ELR (cell line): Measurements from ENCODE around the gene TSHZ2.

Experiments used
- DNase-seq: peaks from one replicate; pipeline ENCODE4 v3.0.0-alpha.2; 2015; ENCODE audit warnings: low read depth

TSHZ2 gene

DNA sequence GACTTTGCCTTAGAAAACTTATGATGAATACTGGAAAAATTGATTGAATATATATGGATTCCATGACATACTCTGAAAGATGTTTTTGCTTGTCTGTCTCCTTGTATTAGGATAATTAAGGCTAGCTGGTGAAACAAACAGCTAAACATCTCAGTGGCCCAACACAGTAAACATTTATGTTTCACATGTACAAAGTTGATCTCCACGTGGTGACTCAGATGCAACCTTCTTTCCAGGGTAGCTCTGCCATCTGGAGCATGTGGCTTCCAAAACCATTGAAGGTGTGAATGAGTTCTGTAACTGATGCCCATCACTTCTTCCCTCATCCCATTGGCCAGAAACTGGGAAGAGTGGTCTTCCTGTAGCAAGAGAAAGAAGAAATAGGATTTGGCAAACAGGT is 196.3 kb downstream of the TSHZ2 start:
- no peak for DNase-seq

DNA sequence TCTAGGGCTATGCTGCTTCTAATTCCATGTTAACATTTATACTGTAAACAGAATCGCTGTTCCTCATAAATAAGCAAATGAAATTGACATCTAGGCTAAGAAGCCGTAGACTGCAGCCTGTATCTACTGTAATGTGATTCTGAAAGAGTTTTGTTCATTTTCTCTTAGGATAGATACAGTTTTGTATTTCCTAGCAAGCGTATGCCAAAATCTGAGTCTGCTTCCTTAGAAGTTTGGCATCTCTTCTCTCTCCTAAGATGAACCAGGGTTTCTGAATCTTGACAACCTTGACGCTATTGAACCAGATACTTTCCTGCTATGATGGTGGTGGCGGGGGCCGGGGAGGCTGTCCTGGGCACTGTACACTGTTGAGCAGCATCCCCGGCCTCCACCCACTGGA is 198.0 kb downstream of the TSHZ2 start:
- no peak for DNase-seq

DNA sequence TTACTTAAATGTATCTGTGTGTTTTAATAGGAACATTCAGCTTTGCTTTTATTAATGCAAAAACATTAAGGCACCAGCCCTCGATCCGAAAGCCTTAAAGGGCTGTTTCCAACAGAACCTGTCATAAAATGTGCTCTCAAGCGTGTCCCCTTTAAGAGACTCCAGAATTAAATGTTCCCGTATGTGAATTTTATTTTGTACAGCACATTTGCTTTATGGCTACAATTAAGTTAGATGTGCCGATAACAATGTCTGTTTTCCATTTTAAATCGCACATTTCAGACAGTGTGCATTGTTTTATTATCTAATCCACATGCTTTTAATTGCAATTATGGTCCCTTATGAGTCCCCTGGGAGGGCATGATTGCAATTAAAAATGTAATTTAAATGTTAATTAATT is 198.9 kb downstream of the TSHZ2 start:
- no peak for DNase-seq

DNA sequence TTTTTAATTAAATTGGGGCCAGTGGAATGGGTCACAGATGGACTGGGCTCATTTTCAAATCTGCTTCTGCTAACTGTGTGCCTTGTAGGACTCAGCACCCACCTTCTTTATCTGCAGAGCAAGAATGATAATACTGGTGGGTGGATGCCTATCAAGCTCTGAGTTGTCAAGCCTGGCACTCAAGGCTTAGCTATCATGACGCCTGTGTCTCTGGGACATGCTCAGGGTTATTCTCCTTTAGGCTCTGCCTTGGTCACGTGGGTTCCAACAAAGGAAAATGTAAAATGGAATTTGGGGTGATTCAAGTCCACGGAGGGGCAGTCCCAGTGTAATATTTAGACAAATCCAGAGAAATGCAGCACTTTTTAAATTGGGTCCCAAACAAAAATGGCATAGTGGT is 202.3 kb downstream of the TSHZ2 start:
- DNase-seq = no peak

DNA sequence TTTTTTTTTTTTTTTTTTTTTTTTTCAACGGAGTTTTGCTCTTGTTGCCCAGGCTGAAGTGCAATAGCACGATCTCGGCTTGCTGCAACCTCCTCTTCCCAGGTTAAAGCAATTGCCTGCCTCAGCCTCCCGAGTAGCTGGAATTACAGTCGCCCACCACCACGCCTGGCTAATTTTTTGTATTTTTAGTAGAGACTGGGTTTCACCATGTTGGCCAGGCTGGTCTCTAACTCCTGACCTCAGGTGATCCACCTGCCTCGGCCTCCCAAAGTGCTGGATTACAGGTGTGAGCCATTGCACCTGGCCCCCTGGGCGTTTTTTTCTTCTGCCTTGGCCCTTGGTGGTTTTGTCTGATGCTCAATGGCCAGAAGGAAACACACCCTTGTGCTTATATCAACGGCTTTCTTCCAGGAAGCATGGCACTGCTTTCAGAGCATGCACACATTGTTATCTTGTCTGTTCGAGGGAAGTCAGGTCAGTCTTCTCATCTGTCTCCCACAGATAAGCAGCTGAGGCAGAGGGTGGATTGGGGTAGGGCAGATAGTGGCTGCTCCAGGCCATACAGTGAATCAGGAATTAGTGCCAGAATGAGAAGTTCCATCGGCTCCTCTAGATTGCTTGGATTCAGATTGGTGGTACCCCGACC is 203.1 kb downstream of the TSHZ2 start:
- no peak for DNase-seq

DNA sequence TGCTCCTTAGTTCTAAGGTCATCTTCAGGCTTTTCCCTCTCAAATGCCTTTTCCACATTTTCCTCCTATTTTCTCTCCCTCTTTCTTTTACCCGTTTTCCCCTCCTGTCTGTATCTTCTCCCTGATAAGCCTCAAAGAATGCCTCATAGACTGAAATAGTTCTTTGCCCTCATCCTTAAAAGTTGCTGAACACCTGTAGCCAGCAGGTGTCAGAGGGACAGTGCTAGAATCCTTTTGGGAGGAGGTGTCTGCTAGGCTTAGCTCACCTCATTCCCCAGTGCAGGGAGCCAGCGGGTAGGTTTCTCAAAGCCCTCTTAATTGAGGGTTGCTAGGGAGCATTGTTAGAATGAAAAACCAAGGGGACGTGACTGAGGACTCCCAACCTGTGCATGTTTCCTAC is 204.0 kb downstream of the TSHZ2 start:
- DNase-seq = no peak

DNA sequence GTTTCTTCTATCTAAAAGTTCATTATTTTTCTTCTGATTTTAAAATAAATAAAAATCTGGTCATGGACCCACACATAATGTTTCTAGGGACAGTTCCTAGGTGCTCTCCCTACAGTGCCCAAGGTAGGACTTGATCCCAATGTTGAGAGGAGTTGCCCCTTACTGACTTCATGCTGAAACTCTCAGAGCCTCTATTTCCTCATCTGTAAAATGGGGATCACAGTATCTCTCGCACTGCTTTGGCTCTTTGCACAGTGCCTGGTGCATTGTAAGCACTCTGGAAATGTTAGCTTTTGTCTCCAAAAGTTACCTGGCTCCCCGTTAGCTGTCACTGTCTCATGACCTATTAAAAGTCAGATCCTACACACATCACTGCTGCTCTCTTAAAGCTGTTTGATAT is 205.5 kb downstream of the TSHZ2 start:
- no peak for DNase-seq

DNA sequence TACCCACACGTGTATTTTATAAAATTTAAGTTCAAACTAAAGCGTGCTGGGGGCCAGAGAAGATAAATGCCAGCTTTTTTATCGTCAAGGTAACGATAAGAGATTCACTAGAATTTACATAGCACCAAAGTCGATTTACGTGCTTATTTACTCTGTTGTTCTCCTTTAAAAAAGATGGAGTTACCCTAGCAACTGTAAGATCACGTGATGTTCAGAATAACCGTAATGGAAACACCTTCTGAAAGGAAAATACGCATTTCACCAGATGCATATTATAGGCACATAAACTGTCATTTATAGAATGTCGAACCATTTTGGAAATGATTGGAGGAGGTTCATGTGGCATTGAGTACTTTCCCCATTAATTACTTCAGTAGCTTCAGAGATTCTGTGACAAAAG is 207.6 kb downstream of the TSHZ2 start:
- no peak for DNase-seq

DNA sequence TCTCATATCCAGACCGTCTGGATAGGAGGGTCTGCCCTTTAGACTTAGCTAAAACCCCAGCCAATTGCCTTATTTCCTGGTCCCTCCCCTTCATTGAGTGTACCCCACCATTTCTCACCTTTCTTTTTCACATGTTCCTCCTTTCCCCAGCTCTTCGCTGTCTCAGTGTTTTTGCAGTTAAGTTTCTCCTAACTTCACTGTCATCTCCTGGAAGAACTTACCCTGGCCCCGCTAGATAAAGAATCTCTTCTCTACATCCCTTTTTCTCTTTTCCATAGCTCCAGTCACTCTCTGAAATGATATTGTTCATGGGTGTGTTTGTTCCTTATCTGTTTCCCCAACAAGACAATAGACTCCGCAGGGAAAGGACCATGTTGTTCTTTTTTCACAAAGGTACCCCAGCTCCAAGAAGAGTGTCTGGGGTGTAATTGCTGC is 208.8 kb downstream of the TSHZ2 start:
- no peak for DNase-seq

DNA sequence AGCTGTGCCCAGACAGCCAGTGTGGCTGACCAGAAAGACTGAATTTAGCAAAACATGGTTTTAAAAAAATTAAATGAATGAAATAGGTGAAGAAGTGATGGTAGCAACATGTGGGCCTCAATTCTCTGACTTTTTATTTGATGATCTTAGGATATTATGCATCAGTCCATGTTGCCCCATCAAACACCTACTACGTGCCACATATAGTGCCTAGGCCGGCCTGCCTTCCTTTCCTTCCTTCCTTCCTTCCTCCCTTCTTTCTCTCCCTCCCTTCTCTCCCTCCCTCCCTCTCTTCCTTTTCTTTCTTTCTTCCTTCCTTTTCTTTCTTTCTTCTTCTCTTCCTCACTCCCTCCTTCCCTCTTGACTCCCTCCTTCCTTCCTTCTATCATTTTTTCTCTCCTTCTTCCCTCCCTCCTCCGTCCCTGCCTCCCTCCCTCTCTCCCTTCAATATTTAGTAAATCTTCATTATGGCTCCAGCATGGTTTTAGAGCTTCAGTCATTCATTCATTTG is 209.8 kb downstream of the TSHZ2 start:
- DNase-seq = no peak

DNA sequence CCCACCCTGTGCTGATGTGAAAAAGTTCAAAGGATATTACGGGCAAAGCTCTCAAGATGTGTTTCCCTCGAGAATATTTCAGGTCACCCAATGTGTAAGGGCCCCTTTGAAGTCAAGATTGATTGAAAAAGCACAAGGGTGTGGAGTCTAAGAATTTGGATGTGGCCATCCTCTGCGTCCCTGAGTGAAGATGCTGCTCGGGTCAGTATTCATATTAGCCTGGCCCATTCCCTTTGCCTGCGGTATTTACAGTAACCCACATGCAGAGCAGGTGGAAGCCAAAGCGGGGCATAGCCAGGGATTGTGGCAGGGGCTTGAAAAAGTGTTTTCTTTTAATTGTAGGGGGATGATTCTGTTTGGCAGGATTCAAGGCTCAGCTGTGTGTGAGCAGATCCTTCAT is 211.0 kb downstream of the TSHZ2 start:
- DNase-seq = no peak

DNA sequence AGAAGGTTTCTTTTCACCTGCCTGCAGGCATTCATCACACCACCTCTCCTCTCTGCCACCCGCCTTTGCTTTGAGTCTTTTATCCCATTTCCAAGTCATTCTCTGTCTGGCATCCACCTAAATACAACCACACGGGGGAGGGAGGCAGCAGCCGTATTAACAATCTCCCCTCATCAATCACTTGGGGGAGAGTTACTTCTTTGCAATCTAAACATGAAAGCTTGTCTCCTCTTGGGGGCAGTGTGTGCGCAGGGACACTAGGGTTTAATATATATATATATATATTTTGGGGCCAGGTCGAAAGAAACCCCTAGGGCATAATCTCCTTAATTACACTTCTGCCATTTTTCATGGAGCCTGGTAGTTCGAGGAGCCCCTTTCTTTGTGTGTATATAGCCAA is 214.5 kb downstream of the TSHZ2 start:
- DNase-seq = no peak

DNA sequence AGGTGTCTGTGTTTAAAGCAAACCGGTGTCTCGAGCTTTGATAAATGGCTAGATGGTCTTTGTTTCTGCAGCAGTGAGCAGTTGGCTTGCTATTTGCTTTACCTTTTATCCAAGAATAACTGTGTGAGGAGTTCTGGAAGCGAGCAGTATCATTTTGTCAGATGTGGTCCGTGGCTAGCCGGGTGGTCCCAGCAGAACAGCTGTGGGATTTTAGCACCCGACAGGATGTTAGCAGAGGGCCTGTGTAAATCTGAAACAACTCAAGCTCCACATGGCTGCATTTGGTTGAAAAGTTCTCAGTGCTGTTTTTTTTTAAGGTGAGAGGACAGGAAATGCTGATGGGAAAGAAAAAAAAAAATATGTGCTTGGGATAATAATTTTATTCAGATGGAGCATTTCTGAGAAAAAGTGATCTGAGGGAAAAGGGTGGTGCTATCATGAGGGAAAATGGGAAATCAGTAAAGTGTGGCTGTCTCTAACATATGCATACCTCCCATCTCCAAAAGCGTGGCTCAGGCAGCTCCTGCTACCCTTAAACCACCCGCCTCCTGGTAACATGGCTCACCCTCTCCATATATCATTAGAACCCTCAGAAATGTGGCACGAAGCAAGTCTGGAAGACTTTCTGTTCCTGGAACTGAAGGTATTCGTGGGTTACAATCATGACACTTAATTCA is 215.4 kb downstream of the TSHZ2 start:
- DNase-seq = no peak

DNA sequence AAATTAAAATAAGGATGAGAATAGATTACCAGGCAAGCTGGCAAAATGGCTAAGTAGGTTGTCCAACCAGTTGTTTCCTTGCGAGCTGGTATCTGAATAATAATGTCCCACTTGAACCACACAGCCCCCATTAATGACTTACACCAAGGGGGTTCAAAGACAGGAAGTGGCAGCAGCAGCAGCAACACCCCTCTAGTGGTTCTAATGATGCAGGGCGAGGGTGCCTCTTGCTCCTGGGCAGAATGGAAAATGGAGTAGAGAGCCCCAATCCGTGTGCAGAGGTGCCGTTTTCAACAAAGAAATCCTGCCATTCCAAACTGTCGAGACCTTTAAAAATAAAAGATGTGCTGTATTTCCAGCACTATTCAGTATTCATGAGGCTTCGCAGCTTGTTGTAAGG is 218.1 kb downstream of the TSHZ2 start:
- no peak for DNase-seq

DNA sequence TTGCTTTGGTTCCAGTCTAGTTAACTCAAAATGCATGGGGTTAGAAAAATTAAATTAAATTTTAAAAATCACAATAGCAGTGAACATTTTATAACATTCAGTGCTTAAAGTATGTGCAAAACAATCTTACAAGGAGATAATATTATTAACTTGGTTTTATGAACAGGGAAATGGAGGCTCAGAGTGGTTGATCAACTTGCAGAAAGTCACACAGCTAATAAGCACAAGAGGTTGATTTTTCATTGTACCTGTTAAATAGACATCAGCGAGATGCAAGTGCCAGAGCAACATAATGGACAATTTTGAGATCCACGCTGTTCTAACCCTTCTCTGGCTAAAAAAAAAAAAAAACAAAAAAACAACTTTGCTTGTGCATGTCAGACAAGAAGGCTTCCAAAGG is 219.8 kb downstream of the TSHZ2 start:
- no peak for DNase-seq

DNA sequence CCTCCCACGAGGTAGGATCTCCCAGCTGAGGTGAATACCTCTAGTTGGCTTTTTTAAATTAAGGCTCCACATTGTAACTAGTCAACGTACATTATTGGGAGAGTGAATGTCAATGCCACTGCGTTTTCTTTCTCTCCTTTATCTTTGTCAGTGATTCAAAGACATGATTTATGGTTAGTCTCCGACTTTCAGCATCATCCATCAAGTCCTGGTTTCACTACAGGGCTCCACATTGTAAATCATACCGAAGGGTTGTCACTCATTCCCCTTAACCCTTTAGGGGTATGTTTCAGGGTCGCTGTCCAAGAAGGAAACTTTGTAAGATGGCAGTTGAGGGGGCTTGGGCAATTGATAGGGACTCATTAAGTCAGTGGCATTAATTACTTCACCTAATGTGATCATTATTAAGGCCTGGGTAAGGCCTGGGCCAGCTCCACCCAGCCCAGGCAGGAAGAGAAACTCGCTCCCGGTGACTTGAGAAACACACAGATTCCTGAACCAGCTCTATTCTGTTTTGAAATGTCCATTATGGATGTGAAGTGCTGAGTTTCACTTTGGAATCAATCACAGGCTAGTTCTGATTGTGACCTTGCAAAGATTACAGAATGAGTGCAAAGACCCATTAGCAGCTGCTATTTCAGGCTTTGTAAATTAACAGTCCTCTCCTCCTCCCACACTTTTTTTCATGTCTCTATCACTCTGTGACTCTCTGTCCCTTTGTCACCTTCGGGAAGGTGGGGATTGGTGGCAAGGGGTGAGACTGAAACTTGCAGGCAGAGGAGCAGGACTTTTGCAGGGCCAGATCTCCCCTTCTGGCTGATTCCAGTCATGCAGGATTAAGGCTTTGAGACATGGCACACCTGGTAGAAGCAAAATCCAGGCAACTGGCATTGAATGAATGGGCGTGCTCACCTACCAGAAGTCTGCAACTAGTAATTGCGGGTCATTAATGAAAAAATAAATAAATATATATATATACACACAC is 222.4 kb downstream of the TSHZ2 start:
- no peak for DNase-seq

DNA sequence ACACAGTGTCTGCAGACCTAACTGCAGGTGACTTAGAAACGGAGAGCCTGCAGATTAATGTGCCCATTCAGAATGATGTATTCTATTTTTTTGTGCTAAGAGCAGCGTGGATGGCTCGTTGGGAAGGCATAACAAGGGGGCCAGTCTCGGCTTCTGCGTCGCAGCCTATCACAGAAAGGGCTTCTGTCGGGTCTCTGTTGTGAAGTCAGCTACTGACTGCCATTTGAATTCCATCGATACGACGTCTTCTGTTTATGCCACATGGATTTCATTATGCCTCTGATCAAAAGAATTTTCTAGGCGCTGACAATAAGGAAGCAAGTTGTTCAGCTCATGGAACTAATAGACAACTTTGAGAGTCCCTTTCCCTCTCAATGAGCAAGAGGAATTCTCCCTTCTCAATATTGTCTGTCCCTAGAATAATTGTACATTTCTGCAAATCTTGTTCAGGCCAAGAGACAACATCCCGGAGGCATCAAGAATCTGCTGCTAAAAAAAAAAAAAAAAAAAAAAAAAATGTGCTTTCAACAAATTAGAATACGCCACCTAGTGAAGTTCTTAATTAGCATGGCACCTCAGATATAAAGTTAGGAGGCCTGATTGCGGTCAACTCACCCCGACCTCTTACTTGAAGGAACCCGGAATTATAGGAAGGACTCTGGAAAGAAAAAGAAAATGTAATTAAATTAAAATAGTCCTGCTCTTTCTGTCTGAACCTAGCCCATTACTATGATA is 223.9 kb downstream of the TSHZ2 start:
- no peak for DNase-seq

DNA sequence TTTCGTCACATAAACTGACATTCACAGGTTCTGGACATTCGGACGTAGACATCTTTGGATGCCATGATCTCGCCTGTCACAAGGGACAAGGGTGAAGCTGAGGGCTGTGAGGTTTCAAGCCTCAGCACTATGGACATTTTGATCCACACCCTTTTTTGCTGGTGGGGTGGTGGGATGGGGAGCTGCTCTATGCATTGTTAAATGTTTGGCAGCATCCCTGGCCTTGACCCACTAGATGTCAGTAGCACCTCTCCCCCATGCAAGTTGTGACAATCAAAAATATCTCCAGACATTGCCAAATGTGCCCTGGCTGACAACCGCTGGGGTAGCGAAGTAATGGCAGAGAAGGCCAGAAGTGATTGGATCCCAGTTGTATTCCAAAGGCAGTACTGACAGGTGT is 229.4 kb downstream of the TSHZ2 start:
- DNase-seq = no peak

DNA sequence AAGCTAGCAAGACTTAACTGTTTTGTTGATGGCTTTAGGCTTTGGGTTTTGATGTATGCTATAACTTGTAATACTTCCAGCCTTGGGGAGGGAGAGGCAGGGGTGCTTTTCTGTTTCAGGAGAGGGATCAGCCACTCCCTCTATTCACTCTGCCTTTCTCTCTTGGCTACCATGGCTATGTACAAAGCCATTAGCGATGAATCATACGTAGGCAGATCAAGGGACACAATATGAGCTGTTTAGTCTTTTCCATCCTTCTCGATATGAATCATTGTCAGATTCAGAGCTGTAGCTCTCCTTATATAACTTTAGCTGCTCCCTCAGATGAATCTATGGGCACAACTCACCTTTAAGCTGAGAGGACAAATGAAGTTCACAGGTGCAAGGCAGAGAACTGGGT is 230.6 kb downstream of the TSHZ2 start:
- no peak for DNase-seq

DNA sequence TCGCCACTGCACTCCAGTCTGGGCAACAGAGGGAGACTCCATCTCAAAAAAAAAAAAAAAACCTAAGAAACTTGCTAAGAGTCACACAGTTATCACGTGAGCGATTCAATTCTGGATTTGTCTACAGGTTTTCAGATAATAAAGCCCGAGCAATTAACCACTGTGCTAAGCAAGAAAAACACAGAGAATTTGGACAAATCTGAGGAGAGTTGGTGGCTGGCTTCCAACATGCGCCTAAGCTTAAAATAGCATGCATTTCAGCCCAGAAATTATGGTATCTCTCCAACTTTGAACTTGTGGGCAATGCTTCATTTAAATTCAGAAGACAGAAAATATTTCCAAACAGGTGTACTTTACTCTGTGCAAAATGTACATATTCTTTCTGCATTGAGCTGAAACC is 232.9 kb downstream of the TSHZ2 start:
- no peak for DNase-seq

DNA sequence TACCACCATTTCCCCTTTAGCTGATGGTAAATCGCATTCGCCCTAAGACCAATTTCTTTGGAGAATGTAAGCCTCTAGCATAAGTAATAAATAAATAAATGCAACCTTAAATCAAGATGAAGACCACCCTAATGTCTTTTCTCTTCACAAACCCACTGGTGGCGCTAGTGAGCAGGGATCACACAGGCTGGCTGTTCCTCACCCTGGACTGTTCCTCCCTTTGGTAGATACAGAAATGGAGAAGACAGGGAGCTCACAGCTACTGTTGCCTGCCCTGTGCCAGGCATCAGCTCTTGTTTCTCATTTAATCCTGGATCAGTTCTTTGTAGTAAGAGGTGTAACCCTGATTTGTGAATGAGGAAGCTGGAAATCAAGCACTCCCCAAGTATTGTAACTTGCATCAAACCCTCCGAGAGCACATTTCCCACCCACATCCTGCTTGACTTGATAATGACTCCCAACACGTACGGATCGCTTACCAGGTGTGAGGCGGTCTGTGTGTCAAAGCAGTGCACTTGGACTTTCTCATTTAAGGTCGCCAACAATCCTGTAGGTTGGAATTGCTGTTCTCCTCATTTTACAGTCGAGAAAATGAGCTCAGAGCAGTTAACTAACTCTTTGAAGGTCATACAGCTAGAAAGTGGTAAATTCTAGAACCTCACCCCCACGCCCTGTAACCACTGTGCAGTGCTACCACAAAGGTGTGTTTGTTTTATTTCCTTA is 236.1 kb downstream of the TSHZ2 start:
- no peak for DNase-seq
